ENCODE measurements around the gene SESN1.

DNA sequence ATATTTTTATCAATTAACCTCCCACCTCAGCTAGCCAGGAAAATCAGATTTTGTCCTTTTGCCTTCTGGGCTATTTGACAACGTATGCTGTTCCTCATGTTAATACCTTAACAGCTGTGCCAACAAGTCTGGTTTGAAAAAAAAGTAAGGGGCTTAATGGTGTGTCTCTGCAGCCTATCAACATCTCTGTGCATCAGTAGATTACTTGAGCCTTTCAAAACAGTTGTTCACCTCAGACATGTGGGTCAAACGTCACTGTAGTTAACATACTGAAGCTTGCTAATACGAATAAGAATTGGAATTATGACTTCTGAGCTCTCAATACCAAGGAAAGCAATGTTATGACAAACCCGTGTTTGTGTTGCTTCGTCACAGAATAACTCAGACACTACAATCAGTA lies 23.7 kb upstream of the SESN1 start:
- TF ChIP-seq, protein P1, sequence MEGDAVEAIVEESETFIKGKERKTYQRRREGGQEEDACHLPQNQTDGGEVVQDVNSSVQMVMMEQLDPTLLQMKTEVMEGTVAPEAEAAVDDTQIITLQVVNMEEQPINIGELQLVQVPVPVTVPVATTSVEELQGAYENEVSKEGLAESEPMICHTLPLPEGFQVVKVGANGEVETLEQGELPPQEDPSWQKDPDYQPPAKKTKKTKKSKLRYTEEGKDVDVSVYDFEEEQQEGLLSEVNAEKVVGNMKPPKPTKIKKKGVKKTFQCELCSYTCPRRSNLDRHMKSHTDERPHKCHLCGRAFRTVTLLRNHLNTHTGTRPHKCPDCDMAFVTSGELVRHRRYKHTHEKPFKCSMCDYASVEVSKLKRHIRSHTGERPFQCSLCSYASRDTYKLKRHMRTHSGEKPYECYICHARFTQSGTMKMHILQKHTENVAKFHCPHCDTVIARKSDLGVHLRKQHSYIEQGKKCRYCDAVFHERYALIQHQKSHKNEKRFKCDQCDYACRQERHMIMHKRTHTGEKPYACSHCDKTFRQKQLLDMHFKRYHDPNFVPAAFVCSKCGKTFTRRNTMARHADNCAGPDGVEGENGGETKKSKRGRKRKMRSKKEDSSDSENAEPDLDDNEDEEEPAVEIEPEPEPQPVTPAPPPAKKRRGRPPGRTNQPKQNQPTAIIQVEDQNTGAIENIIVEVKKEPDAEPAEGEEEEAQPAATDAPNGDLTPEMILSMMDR (IDR thresholded peaks at IDR 0.05 in 8 of 11, conservative IDR thresholded peaks at IDR 0.05 in 3 of 11): no peak
- TF ChIP-seq POLR2AphosphoS5 (IDR thresholded peaks at IDR 0.05): no peak
- TF ChIP-seq POLR2A (IDR thresholded peaks at IDR 0.05): no peak
